Activated T-cell treated with anti-CD3 and anti-CD28 coated beads, Interleukin-2, amount 50 U/mL, for 1 hour (primary cell): Measurements from ENCODE around the gene TBCD.

Experiments
- DNase-seq: peaks from one replicate; pipeline ENCODE4 v3.0.0-alpha.2; 2020

The TBCD gene

DNA sequence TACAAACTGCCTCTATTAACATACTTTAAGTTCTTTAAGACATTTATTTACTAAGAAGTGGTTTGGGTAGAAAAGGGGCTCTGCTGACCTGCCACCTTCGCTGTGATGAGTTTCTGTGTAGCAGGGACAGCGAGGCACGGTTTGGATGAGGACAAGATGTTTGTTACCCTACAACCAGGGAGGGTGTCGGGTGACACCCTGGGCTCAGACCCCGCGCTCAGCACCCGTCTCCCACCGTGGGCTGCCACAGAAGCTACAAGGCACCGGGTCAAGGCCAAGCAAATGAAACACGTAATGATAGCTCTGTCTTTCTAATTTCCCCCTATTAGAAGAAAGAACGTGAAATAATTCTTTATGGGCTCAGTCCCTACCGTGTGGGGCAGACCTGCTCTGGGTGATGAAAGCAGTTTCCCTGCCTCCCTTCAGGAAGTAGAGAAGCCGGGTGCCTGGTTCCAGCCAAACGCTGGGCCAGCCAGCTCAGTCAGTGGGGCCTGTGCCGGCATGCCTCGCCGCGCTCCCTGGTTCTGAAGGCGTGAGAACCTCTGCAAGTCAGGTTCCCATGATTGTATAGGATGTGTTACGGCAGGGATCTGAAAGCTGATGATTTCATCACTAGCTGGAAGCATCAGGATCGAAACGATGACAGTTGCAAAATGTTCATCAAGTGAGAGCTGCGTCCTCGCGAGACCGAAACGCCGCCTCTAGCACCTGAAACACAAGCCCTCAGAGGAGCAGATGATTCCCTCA is 84.1 kb downstream of the TBCD start:
- DNase-seq, result no peak

DNA sequence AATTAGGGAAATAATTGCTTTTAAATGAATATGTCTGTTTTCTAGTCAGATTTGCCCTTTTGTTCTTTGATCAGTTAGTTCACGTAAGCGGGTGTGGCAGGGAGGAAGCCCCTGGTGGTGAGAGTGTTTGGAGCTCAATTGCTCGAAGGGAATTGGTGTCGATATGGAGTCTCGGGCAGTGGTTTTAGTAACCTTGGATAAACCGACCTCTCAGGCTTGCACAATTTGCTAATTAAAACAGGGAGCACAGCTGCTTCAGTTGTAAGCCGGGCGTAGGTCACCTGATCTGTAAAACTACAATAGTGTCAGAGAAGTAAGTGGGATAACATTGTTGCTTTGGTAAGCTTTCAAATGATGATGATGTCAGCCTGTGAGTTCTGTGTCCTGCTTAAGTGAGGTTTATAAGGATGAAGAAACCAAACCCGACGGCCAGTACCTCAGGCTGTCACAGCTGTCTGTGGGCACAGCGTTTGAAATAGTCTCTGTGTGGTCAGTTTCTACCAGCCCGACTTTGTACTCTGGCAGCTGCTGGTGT is 85.0 kb downstream of the TBCD start:
- DNase-seq, result no peak

DNA sequence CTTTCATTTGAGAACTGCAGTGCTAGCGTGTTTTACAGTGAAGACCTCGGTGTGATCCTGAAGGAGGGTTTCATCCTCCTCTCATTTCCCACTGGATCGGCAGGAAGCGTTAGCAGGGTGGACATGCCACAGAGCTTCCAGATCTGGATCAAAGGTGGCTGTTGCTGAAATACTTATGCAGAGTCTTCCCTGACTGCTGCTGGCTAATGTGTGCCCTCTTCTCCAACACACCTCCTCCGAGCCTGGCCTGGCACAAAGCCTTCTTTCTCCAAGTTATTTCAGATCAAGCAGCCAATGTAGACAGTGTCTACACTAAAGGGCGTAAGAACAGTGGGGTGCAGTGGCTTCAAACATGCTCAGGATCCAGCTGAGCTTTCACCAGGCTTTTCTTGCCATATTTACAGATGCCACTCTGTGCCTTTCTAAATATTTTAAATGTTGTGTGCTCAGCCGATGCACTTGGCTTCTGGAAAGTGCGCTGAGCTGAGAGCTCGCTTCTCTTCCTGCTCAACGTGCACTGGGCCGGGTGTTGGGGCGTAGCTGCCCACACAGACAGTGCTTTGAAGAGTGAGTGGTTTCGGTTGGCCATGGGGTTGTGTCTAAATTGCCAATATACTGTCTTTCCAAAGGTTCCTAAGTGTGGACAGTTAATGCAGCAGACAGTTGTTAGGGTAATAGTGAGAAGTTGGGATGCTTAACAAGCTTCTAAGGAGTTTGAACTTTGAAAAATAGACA is 85.9 kb downstream of the TBCD start:
- no peak for DNase-seq

DNA sequence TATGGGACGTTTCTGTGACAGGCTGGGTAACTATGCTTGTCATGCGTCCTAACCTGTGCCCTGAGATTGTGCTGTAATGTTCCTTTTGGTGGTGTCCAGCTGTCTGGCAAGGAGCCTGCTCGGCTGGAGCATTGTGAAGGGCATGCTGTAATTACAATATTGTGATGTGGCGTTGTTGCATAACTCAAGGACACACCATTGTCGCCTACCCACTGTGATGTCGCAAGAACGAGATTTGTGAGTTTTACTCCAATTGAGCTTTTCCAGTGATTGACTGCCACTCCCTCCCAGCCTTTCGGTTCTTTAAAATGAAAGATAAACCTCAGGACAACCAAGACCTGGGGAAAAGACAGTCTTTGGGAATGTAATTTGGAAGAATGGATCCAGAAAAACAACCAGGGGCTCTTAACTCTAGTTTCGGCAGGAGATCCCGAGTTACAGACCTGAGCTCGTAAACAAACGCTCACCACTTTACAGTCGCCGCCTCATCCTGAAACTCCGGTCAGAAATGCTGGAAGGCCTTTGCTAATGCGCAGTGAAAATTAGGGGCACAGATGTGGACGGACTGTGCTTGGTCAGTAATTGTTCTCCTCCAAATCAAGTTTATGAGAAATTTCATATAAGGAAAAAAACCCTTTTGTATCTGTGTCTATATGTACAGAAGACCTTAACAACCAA is 86.7 kb downstream of the TBCD start:
- no peak for DNase-seq

DNA sequence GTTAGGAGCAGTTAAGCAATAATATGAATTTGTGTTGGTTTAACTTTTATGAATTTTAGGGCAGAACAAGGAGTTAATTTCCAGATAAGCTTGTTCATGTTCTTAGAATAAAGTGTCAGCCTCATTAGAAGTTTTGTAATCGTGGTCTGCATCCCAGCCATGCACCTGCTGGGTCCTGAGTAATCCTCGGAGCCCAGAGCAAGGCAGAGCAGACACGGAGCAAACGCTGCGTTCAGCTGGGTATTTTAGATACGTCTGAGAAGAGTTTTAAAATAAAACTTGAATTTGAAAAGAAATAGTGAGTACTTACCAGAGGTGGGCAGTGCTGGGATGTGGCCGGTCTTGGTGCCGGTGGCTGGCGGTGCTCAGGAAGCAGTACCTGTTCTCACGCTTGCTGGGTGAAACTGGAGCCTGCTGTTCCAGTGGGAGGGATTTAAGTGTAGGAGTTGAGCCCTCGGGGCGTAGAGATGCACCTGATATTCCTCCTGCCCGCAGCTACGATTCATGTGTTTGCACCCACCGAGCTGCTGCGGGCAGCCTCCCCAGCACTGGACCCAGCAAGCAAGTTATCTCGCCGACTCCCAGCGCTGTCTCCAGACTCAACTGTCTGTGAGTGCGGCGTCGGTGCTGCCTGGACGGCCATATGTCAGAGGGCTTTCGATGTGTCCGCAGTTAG is 87.9 kb downstream of the TBCD start, which contains the start of gene ZNF750:
Gene ZNF750 (minus strand): TSS at position 406 of the 676 bp plus-strand sequence. CDS start 7,568 bp downstream, outside the sequence.
- no peak for DNase-seq

DNA sequence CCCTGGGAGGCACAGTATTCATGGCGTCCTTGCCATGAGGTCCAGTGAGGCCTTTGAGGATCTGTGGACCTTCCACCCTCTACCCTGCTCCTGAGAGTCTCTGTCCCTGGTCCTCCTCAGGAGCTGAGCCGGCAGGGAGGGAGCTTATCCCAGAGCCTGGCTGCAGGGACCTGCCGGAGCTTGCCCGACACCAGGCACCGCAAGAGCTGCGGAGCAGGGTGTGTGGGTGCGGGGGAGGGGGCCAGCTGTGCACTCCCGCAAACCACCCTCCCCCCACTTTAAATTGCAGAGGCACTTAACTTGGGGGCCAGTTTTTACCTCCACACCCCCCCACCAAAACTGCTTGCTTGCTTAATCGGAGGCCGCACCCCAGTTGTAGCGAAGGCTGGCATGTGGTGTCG is 88.6 kb downstream of the TBCD start:
- no peak for DNase-seq

DNA sequence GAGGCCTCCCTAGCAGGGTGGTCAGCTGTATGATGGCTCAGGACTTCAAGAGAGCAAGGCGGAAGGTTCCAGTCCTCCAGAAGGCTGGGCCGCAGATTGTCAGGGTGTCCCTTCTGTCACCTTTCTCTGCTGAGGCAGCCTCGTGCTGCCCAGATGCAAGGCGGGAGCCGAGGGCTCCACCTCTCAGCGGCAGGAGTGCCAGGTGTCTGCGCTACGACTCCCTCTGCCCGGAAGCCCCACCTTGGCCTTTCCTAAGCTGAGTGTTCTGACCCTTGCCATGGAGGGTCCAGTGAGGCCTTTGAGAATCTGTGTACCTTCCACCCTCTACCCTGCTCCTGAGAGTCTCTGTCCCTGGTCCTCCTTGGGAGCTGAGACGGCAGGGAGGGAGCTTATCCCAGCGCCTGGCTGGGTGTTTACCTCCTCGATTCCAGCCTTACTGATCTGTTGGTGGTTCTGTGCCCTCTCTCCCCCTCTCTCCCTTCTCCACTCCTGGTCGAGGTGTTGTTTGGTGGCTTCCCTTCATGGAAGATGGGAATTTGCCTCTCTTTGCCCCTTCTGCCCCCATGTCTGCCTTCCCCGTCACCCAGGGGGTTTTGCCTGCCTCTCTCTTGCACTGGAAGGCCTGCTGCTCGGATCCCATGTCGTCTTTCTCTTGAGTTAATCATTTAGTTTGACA is 90.2 kb downstream of the TBCD start:
- DNase-seq, result no peak

DNA sequence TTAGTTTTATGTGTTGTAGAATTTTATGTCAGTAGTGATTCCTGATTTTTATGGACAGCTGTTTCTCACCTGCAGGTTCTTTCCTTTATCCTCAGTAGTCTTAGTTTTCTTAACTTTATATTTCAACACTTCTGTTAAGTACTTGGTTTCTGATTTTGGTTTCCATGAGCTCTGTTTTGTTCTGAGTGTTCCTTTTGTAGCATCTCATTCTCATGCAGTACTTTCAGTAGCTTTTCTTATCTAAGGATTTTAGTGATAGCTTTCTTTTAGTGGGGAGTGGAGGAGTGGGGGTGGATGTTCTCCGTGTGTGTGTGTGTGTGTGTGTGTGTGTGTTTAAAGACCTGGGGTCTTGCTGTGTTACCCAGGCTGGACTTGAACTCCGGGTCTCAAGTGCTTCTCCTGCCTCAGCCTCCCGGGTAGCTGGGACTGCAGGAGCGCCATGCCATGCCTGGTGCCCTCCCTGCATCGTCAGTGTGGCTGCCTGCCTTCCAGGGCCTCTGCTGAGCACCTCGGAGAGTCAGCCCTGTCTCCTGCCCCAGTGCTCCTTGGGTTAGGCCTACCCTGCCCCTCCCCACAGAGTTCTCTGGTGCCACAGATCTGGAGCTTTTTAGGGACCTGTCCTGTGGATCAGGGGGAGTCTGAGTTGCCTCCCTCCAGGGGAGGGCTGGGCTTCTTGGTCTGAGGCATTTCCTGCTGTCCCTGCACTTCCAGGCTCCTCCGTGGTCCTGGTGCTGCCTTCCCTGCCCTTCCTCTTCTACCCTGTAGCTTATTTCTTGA is 92.2 kb downstream of the TBCD start:
- DNase-seq, result no peak

DNA sequence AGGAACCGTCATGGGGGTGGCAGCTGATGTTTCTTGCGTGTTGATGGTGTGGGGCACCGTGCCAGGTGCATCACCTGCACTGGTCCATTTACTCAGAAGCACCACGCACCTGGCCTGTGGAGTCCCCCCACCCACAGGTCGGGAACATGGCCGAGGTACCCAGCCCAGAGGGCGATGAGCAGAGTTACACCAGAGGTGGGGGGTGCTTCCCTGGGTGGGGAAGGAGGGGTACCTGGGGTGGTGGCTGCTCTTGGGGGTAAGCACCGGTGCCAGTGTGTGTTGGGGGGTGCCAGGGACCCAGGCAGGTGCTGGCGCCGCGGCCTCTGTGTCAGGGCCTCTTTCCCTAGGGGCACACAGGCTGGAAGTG is 92.9 kb downstream of the TBCD start:
- no peak for DNase-seq

DNA sequence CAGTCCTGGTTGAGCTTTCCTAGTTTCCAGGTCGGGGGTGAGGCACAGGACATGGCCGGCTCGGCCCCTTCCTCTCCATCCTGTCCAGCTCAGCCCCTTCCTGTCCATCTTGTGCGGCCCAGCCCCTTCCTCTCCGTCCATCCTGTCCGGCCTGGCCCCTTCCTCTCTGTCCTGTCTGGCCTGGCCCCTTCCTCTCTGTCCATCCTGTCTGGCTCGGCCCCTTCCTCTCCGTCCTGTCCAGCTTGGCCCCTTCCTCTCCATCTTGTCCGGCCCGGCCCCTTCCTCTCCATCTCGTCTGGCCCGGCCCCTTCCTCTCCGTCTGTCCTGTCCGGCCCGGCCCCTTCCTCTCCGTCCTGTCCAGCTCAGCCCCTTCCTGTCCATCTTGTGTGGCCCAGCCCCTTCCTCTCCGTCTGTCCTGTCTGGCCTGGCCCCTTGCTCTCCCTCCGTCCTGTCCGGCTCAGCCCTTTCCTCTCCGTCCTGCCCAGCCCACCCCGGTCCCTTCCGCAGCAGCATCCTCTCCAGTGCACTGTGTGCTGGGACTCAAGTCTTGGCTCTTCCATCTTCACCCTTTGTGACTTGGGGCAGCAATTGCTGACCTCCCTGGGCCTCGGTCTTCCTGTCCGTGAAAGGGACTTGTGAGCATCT is 93.4 kb downstream of the TBCD start:
- no peak for DNase-seq

DNA sequence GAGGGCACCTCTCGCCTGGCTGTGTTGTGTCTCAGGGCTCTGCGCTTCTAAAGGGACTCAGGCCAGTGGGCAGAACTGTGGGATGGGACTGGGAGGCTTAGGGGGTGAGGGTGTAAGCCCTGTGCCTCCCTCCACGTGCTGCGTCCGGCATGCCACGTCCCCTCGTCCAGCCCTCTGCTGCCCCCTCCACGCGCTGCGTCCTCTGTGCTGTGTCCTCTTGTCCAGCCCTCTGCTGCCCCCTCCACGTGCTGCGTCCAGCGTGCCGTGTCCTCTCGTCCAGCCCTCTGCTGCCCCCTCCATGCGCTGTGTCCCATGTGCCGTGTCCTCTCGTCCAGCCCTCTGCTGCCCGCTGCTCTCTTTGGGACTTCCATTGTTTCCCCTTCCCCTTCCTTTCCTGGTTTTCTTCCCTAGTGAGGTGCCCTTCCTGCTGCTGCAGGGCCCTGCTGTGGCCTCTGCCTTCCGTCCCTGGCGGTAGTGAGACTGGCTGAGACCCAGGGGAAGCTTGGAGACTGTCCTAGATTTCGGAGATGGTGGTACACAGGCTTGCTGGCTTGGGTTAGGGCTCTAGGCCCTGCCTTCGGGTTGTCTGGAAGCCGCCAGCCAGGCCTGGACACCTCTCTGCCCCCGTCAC is 94.3 kb downstream of the TBCD start:
- DNase-seq, result no peak

DNA sequence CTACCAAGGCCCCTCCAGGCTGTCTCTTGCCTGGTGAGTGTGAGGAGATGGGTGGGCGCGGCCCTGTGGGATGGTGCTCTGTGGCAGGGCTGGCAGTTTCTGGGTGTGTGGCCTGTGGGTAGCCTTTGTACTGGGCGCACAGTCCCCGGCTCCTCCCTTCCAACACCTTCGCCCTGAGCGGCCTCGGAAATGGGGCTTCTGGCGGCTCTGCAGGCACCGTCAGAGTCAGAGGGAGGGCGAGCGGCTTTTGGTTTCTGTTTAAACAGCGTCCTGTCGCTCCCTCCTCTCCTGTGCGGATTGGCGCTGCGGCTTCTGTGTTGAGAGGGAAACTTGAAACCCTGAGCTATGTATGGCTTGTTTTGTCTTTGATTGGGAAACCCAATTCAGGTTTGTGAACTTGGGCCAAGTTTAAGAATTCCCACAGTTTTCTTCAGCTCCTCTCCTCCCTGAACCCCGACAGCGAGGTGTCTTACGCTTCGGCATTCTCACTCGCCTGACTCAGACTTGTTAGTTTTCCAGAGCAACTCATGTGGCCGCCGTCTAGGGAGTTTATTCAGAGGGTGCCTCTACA is 96.2 kb downstream of the TBCD start:
- DNase-seq, result peak; percentile 38

DNA sequence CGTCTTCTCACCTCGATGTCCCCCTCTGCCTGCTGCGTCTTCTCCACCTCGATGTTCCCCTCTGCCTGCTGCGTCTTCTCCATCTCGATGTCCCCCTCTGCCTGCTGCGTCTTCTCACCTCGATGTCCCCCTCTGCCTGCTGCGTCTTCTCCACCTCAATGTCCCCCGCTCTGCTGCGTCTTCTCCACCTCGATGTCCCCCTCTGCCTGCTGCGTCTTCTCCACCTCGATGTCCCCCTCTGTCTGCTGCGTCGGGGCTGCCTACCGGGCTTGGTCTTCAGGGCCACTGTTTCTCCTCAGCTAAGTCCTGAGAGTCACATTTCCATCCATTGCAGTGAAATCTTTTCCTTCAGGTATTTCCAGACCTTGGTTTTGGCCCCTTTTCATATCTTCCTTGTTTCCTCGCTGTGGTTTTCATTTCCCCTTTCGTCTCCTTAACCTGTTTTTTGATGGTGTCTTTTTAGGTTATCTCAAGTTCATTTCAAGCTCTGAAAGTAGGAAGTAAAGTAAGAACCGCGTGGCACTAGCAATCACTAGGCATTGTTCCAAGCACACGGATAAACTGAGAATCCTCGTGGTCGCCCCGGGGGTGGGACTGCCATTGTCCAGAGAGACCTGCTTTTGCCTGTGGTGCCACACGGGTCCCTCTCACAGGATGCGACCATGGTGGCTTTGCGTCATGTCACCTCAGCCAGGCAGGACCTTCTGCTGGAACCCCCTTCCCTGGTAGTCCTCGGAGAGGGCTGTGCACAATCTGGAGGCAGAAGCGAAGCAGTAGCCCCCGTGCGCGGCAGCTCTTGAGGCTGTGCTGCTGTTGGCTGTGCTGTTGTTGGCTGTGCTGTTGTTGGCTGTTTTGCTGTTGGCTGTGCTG is 97.4 kb downstream of the TBCD start:
- DNase-seq, result no peak

DNA sequence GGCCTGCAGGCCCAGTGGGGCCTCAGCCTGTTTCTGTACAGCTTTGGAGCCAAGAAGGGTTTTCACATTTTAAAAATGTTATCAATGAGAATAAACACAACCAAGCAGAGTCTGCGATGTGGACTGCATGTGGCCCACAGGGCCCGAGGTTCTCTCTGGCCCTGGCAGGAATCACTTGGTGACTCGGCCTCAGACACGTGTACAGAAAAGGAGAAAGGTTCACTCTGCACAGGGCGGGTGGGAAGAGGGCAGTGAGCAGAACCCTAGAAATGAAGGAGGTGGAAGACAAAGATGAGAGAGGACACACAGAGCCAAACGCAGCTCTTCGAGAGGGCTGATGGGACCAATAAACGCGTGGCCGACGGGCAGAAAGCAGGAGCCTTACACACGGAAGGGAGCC is 99.5 kb downstream of the TBCD start:
- no peak for DNase-seq

DNA sequence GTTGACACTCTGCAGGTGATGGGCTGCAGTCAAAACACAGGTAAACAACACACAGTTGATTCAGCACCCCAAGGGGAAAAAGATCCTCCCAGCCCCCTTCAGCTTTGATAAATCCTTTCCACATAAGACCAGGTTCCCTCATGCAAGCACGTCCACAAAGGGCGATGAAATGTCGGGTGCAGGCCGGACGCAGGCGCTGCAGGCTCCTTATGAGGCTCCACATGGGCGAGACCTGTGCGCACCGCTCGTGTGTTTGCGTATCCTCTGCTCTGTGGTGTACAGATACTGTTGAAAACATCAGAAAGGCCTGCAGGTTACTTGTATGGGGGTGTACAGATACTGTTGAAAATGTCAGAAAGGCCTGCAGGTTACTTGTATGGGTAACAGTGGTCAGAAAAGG is 102.4 kb downstream of the TBCD start:
- DNase-seq, result no peak

DNA sequence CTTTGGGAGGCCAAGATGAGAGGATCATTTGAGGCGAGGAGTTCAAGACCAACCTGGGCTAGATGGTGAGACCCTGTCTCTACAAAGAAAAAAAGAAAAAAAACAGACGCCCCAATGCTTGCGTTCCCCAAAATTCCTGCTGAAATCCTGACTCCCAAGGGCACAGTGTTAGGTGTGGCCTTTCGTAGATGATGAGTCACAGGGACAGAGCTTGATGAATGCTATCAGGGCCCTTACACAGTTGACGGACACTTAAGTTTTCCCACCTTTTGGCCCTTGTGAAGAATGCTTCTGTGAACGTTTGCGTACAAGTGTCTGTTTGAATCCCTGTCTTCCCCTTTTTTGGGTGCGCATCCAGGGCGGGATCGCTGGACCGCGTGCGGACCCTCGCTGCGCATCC is 104.5 kb downstream of the TBCD start:
- no peak for DNase-seq

DNA sequence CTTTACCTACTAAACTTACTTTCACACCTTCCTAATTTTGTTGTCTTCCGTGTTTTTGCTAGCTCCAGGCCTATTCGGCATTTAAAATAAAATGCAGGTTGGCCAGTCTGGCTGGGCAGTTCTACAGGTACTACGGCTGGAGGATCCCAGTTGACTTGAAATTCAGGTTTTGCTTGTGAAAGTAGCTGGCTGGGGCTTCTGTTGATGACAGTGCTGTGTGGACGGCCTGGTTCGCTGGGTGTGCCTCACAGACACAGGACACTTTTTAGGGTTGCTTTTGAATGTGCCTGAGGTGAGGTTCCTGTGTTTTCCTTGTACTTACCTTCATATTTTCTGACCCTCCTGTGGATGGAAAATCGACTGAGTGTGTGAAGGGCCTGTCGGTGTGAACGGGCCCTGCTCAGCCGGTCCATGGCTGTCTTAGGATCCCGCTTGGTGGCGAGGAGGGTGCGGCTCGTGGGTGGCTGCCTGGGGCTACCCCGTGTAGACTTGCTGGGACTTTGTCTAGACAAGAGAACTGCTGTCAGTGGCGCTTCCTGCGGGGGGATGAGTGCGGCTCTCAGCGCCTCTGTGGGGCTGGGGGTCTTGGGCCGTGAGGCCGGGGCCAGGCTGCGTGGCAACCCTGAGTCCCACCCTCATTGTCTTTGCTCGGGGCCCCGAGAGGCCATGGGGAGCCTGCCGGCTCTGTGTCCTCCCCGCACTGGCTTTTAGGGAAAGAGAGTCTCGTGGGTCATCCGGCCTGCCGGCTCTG is 106.7 kb downstream of the TBCD start:
- peak; percentile 60 for DNase-seq
